Activated naive CD8-positive, alpha-beta T cell (primary cell): ENCODE data around the gene ZFAND5.

ENCODE experiments used
- H3K27ac Mint-ChIP-seq: one replicate; pipeline ENCODE4 v1.8.0; 2021; ENCODE audit warnings: mixed read lengths
- H3K27me3 Mint-ChIP-seq: one replicate; pipeline ENCODE4 v1.8.0; 2021; ENCODE audit warnings: mixed read lengths
- H3K36me3 Mint-ChIP-seq: one replicate; pipeline ENCODE4 v1.8.0; 2021; ENCODE audit warnings: mixed read lengths
- H3K4me1 Mint-ChIP-seq: one replicate; pipeline ENCODE4 v1.8.0; 2021; ENCODE audit warnings: low read depth, mixed read lengths
- H3K4me3 Mint-ChIP-seq: one replicate; pipeline ENCODE4 v1.8.0; 2021; ENCODE audit warnings: mild to moderate bottlenecking, mixed read lengths
- H3K9me3 Mint-ChIP-seq: one replicate; pipeline ENCODE4 v1.8.0; 2021; ENCODE audit warnings: low read depth, mixed read lengths

ZFAND5 gene

GRCh38 chr9:72351538-72352453, 13.2 kb downstream of the ZFAND5 start:
- H3K27me3 Mint-ChIP-seq: no peaks in the 10 kb centered on the region
- H3K4me3 Mint-ChIP-seq: no peak overlapping the region
- no peaks in the 10 kb centered on the region for H3K9me3 Mint-ChIP-seq
- peak overlapping the region; percentile 28 for H3K27ac Mint-ChIP-seq
- peaks cover 35% of the 10 kb centered on the region for H3K4me1 Mint-ChIP-seq
- peaks cover 10% of the 10 kb centered on the region for H3K36me3 Mint-ChIP-seq

GRCh38 chr9:72349911-72350310, 15.1 kb downstream of the ZFAND5 start:
- Mint-ChIP-seq H3K9me3 (no peaks in the 10 kb centered on the region), H3K36me3 (peaks cover 5% of the 10 kb centered on the region), H3K4me1 (peaks cover 26% of the 10 kb centered on the region), H3K4me3 (no peak overlapping the region), H3K27me3 (no peaks in the 10 kb centered on the region), H3K27ac (no peak overlapping the region)

- H3K27ac Mint-ChIP-seq: no peak overlapping the region
- H3K27me3 Mint-ChIP-seq: no peaks in the 10 kb centered on the region
- no peaks in the 10 kb centered on the region for H3K9me3 Mint-ChIP-seq
- H3K4me3 Mint-ChIP-seq: no peak overlapping the region
- peaks cover 21% of the 10 kb centered on the region for H3K4me1 Mint-ChIP-seq
- H3K36me3 Mint-ChIP-seq: peaks cover 2% of the 10 kb centered on the region
Observed at GRCh38 chr9:72349240-72349639, 15.8 kb downstream of the ZFAND5 start.

GRCh38 chr9:72346333-72346732, 18.7 kb downstream of the ZFAND5 start:
- no peaks in the 10 kb centered on the region for H3K9me3 Mint-ChIP-seq
- H3K4me3 Mint-ChIP-seq: no peak overlapping the region
- peaks cover 17% of the 10 kb centered on the region for H3K4me1 Mint-ChIP-seq
- peak overlapping the region; percentile 10 for H3K27ac Mint-ChIP-seq
- H3K36me3 Mint-ChIP-seq: no peaks in the 10 kb centered on the region
- H3K27me3 Mint-ChIP-seq: no peaks in the 10 kb centered on the region

- Mint-ChIP-seq H3K27me3 (peaks cover 3% of the 10 kb centered on the region), H3K4me1 (no peaks in the 10 kb centered on the region), H3K9me3 (no peaks in the 10 kb centered on the region), H3K4me3 (no peak overlapping the region), H3K36me3 (peaks cover 3% of the 10 kb centered on the region), H3K27ac (no peak overlapping the region)
Observed at GRCh38 chr9:72338631-72339030, 26.4 kb downstream of the ZFAND5 start.

- Mint-ChIP-seq H3K9me3 (no peaks in the 10 kb centered on the region), H3K4me3 (no peak overlapping the region), H3K4me1 (no peaks in the 10 kb centered on the region), H3K36me3 (peaks cover 3% of the 10 kb centered on the region), H3K27ac (no peak overlapping the region), H3K27me3 (peaks cover 5% of the 10 kb centered on the region)
Observed at GRCh38 chr9:72337286-72337685, 27.7 kb downstream of the ZFAND5 start.

- no peak overlapping the region for H3K27ac Mint-ChIP-seq
- H3K9me3 Mint-ChIP-seq: no peaks in the 10 kb centered on the region
- no peaks in the 10 kb centered on the region for H3K36me3 Mint-ChIP-seq
- H3K4me1 Mint-ChIP-seq: no peaks in the 10 kb centered on the region
- H3K27me3 Mint-ChIP-seq: peaks cover 2% of the 10 kb centered on the region
- no peak overlapping the region for H3K4me3 Mint-ChIP-seq
Observed at GRCh38 chr9:72334658-72335337, 30.2 kb downstream of the ZFAND5 start.

- H3K27me3 Mint-ChIP-seq: peaks cover 2% of the 10 kb centered on the region
- no peaks in the 10 kb centered on the region for H3K9me3 Mint-ChIP-seq
- no peaks in the 10 kb centered on the region for H3K4me1 Mint-ChIP-seq
- no peaks in the 10 kb centered on the region for H3K36me3 Mint-ChIP-seq
- H3K27ac Mint-ChIP-seq: no peak overlapping the region
- no peak overlapping the region for H3K4me3 Mint-ChIP-seq
Observed at GRCh38 chr9:72333709-72334108, 31.3 kb downstream of the ZFAND5 start.

- Mint-ChIP-seq H3K36me3 (no peaks in the 10 kb centered on the region), H3K27me3 (peaks cover 2% of the 10 kb centered on the region), H3K9me3 (no peaks in the 10 kb centered on the region), H3K4me1 (no peaks in the 10 kb centered on the region), H3K27ac (no peak overlapping the region), H3K4me3 (no peak overlapping the region)
Observed at GRCh38 chr9:72333197-72333596, 31.8 kb downstream of the ZFAND5 start.

- H3K27me3 Mint-ChIP-seq: peaks cover 2% of the 10 kb centered on the region
- H3K36me3 Mint-ChIP-seq: no peaks in the 10 kb centered on the region
- H3K4me1 Mint-ChIP-seq: no peaks in the 10 kb centered on the region
- no peak overlapping the region for H3K27ac Mint-ChIP-seq
- H3K4me3 Mint-ChIP-seq: no peak overlapping the region
- no peaks in the 10 kb centered on the region for H3K9me3 Mint-ChIP-seq
Observed at GRCh38 chr9:72332351-72332750, 32.7 kb downstream of the ZFAND5 start.

GRCh38 chr9:72327631-72328030, 37.4 kb downstream of the ZFAND5 start:
- no peaks in the 10 kb centered on the region for H3K36me3 Mint-ChIP-seq
- H3K27ac Mint-ChIP-seq: no peak overlapping the region
- H3K4me1 Mint-ChIP-seq: no peaks in the 10 kb centered on the region

GRCh38 chr9:72326641-72327040, 38.4 kb downstream of the ZFAND5 start:
- Mint-ChIP-seq H3K9me3 (no peaks in the 10 kb centered on the region), H3K36me3 (no peaks in the 10 kb centered on the region), H3K27me3 (peaks cover 2% of the 10 kb centered on the region), H3K4me1 (no peaks in the 10 kb centered on the region), H3K4me3 (no peak overlapping the region), H3K27ac (no peak overlapping the region)

More at GRCh38 chr9:72327631-72328030, 37.4 kb downstream of the ZFAND5 start:
- peaks cover 2% of the 10 kb centered on the region for H3K27me3 Mint-ChIP-seq
- no peak overlapping the region for H3K4me3 Mint-ChIP-seq
- H3K9me3 Mint-ChIP-seq: no peaks in the 10 kb centered on the region

GRCh38 chr9:72324974-72325373, 40.0 kb downstream of the ZFAND5 start:
- Mint-ChIP-seq H3K27me3 (peaks cover 2% of the 10 kb centered on the region), H3K4me1 (no peaks in the 10 kb centered on the region), H3K27ac (no peak overlapping the region), H3K9me3 (no peaks in the 10 kb centered on the region), H3K36me3 (no peaks in the 10 kb centered on the region), H3K4me3 (no peak overlapping the region)

- no peak overlapping the region for H3K4me3 Mint-ChIP-seq
- H3K27ac Mint-ChIP-seq: no peak overlapping the region
- no peaks in the 10 kb centered on the region for H3K9me3 Mint-ChIP-seq
- peaks cover 2% of the 10 kb centered on the region for H3K27me3 Mint-ChIP-seq
- no peaks in the 10 kb centered on the region for H3K4me1 Mint-ChIP-seq
- H3K36me3 Mint-ChIP-seq: no peaks in the 10 kb centered on the region
Observed at GRCh38 chr9:72322678-72323077, 42.3 kb downstream of the ZFAND5 start.

GRCh38 chr9:72322259-72322658, 42.7 kb downstream of the ZFAND5 start:
- Mint-ChIP-seq H3K27me3 (peaks cover 2% of the 10 kb centered on the region), H3K4me1 (no peaks in the 10 kb centered on the region), H3K9me3 (no peaks in the 10 kb centered on the region), H3K27ac (no peak overlapping the region), H3K4me3 (no peak overlapping the region), H3K36me3 (no peaks in the 10 kb centered on the region)
